ENCODE data around the gene FAM117B.

GRCh38 chr2:202690321-202690900 is 55.6 kb downstream of the FAM117B start:
- TF ChIP-seq CTCF (IDR thresholded peaks at IDR 0.05) = no peak
- no peak for TF ChIP-seq POLR2A (IDR thresholded peaks at IDR 0.05; ENCODE audit: low read length)
- no peak for TF ChIP-seq ESRRA (IDR thresholded peaks at IDR 0.05; ENCODE audit: borderline replicate concordance, low read length)
- TF ChIP-seq CEBPB (IDR thresholded peaks at IDR 0.05) = no peak
- no peak for TF ChIP-seq JUNB (IDR thresholded peaks at IDR 0.05)
- no peak for TF ChIP-seq RFX5 (IDR thresholded peaks at IDR 0.05)
- TF ChIP-seq USF2 (IDR thresholded peaks at IDR 0.05) = no peak
- TF ChIP-seq HDAC2 (IDR thresholded peaks at IDR 0.05) = no peak
- TF ChIP-seq MAZ (IDR thresholded peaks at IDR 0.05; ENCODE audit: borderline replicate concordance, low read depth, low read length) = no peak
